HG03066 (cell line): ENCODE measurements around the gene NR2F1-AS1.

Source experiments
- ATAC-seq: cut with Tn5 transposase; IDR thresholded peaks from one replicate; pipeline ENCODE4 v1.9.1; 2021; ENCODE audit warnings: low read depth; ENCODE audit not compliant: unreplicated experiment

Gene NR2F1-AS1

DNA sequence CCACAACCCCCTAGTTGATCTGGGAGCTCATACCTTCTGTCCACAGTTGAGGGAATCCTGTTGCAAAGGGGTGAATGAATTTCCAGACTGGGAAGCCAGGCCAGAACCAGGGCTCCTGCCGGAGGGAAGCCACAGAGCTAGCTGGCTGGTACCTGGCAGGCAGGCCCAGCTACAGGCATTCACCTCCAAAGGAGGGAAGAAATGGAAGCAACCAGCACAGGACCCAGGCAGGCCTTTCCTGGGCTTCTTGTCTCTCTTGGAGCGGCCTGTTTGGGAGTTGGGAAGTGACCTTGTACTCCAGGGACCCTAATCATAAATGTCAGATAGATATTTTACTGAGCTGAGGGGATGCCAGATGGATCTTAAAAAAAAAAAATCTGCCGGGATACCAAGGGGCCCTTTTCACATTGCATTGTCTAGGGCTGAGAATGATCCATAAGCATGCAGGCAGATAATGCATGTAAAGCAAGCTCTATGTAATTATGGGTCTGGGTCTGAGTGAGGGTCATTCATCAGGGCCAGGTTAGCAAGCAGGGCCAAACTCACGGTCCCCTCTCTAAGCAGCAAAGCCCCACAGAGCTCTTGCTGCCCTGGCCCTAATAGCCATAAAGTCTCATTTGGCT, 10.4 kb upstream of the NR2F1-AS1 start:
- no peak for ATAC-seq

- ATAC-seq = no peak
Observed at GRCh38 chr5:93590493-93590892, 9.5 kb upstream of the NR2F1-AS1 start.

DNA sequence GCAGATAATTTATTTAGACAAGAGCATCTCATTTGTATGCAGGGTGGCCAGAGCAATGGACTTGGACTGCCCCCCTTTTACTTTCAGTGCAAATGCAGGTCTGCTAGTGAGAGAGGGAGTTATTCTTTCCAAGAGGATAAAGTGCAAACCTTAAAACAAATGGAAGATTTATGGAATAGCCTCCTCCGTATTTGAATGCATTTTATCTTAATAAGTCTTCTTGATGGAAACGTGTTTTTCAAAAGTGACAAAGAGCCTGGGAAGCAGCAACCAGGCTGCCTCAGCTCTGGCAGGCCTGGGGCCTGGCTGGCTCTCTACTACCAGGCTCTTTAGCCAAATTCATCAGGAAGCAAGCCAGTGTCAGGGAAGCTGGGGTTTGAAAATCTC, 8.8 kb upstream of the NR2F1-AS1 start:
- ATAC-seq = no peak

- ATAC-seq = no peak
Observed at GRCh38 chr5:93589152-93589828, 8.3 kb upstream of the NR2F1-AS1 start.

DNA sequence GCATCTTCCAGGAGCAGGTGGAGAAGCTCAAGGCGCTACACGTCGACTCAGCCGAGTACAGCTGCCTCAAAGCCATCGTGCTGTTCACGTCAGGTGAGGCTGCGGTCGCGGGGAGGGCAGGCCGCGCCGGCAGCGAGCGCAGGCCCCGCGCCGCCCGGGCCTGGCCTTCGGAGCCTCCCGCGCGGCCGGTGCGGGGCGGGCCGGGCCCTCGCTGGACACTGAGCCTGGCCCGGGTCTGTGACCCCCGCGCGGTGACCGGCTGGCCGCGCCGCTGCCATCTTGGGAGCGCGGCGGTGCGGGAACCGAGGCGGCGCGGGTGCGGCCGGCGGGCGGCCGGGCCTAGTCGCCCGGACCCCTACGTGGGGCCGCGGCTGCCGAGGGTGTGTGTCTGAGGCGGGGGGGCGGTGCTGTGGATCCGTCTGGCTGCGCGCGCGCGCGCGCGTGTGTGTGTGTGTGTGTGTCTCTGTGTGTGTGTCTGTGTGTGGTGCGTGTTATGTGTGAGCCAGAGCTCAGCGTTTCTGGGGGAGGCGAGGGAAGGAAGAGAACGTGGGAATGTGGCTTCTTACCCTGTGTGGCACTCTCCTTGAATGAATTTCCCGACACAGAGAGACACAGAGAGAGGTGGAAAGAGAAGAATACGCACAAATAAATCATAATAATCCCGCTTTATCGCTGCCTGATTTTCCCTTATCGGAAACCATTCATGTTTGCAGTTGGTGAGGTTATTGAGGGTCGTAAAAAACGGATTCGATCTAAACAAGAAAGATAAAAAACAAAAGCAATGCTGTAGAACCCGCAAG, 7.5 kb upstream of the NR2F1-AS1 start:
- ATAC-seq = no peak

- ATAC-seq = no peak
Observed at GRCh38 chr5:93587597-93588351, 6.8 kb upstream of the NR2F1-AS1 start.

DNA sequence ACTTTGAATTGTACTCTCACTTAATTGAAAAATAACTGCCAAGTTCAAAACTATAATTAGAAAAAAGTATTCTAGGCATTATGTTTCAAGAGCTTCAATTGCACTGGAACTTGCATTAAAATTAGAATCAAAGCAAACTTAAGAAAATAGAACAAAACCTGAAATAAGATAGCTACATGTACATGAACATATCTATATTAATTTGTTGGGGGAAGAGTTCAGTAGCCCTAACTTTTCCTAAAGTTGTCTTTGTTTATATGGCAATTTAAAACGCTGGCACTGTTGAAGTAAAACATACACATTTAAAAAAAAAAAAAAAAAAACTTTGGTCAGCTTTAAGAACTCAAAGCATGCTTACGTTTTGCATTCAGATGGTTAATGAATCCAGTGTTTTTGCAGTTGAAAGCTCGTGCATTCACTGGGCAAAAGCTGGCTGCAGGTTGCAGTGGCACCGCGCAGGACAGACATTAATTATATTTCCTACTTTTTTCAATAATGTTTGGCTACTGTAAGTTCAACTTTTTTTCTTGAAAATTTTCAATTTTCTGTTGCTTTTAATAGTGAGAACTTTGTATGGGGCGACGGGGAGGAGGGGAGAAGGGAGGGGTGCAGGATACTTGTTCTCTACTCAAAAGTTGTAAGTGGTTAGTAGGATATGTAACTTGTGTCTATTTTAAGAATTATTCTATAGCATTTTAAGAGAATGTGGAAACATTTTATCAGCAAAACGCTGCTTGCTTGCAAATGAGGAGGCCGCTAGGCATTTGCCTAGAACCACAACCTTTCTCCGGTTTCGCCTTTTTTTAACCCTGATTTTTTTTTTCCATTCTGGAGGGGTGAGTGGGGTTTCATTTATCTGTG, 5.9 kb upstream of the NR2F1-AS1 start:
- no peak for ATAC-seq

- no peak for ATAC-seq
Observed at GRCh38 chr5:93585767-93586385, 4.9 kb upstream of the NR2F1-AS1 start.

- no peak for ATAC-seq
Observed at GRCh38 chr5:93585041-93585766, 4.2 kb upstream of the NR2F1-AS1 start.

DNA sequence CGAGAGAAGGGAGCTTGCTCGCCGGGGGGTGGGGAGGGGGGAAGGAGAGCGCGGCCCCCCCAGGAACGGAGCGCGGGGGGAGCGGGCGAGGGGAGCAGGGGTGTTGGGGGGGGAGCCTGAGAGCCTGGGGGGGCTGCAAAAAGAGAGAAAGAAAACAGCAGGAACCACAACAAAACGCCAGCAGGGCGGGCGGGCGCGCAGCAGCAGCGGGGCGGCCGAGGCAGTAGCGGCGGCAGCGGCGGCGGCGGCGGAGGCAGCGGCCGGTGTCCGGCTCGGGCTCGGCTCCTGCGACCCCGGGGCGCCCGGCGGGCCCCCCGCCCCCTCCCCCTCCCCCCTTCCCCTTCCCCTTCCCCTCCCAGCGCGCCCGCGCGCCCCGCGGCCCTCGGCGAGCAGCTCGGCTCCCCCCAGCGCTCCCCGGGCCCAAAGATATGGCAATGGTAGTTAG, 3.6 kb upstream of the NR2F1-AS1 start:
- no peak for ATAC-seq

DNA sequence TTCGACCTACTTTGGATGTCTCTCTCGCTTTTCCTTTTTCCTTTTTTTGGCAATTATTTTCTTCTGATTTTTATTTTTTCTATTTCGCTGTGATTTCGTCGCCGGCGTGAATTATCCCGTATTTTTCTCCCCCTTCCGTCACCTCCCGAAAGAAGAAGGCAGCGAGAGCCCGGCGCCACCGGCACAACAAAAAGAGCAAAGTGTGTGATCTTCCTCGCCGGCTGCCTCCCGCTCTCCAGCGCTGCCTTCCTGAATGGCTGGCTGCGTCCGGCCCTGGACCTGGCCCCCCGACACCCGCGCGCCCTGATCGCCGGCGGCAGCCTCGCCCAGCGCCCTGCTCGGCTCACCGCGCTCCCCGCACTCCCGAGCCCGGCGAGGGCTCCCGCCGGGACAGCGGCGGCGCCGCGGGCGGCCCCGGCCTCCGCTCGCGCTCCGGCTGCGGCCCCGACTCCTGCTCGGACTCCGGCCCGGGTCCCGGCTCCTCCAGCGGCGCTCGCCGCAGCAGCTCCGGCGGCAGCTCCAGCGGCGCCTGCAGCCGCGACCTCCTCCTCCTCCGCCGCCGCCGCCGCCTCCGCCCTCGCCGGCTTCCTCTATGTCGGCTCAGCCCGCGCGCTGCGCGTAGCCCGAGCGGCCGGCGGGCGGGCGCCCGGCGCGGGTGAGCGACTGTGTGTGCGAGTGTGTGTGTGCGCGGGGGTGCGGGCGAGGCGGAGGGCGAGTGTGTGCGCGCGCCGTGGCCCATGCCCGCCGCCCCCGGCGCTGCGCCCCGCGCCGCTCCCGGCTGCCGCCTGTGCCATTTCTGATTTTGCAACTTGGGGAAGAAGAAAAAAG, 3.0 kb upstream of the NR2F1-AS1 start:
- no peak for ATAC-seq

DNA sequence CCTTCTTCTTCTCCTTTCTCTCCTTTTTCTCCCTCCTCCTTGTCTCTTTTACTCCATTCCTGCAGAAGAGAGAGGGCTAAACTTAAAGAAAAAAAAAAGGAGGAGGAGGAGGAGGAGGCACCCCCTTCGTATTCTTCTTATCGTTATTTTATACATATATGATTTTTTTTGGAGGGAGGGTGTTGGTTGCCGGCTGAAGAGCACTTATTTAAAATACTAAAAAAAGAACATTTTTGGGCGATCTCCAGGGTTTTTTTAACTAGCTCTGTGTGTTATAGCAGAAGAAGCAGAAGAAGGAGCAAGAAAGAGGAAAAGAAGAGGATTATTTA, 2.4 kb upstream of the NR2F1-AS1 start:
- no peak for ATAC-seq

- no peak for ATAC-seq
Observed at GRCh38 chr5:93582677-93583438, 1.8 kb upstream of the NR2F1-AS1 start, which contains the start of gene NR2F1. TSS of gene NR2F1 (plus strand) at chr5:93583222. CDS start at chr5:93585024, 1,802 bp downstream.

DNA sequence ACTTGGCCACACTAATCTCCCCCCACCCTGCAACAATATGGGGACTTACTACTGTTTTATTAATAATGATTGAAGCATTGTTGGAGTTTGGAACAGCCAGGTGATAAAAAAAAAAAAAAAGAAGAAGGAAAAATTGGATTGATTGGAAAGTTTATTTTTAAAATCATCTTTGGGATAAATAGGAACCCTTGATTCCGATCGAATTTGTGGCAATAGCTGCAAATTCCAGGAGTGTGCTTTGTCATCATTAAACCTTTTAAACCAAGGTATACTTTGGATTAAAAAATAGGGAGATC, 1.1 kb upstream of the NR2F1-AS1 start:
- ATAC-seq = no peak

GRCh38 chr5:93580063-93580926, 724 bp downstream of the NR2F1-AS1 start:
- no peak for ATAC-seq

DNA sequence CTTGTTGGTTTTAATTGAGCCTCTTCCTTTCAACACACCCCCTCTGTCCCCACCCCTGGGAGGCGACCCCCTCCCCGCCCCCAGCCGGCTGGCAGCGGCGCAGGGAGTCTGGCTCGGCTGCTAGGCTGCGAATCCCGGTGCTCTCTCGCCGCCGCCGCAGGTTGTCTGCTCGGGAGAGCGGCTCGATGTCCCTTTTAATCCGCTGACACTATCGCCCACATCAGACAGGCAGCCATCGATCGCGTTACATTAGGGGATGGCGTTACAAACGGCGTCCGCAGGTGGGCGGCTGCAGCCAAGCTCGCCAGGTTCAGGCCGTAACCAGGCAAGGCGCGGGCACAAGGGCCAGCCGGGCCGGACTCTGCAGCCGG, 1.3 kb downstream of the NR2F1-AS1 start:
- ATAC-seq = no peak
